T-cell (primary cell): ENCODE data around the gene PTK6. TPM values are rescaled to one million over a fixed set of nuclear protein-coding genes. Genes with fewer than 3 reads are reported as not detected.

Experiments
- ATAC-seq, 4 experiments: fragments of 200-7000 bp in 3 of 4; fragments of 150-1000 bp in 1 of 4; cut with Tn5 transposase; replicated peaks in 1 of 4; 1 replicate in 3 of 4; 2 replicates in 1 of 4; pipeline ENCODE4 v1.10.0; 2021; ENCODE audit warnings: moderate library complexity in 3 of 4, mild to moderate bottlenecking in 2 of 4, moderate number of reproducible peaks in 1 of 4
- CTCF ChIA-PET, 2 donors: fragments of 300-600 bp; sonication (Branson Sonifier 250); formaldehyde crosslinking; loops; one replicate each; lab custom pipeline; 2022; ENCODE audit warnings: antibody characterized with exemption in 2 of 2; lab: Charles Lee
- POLR2A ChIA-PET, 2 donors: fragments of 300-600 bp; sonication (Branson Sonifier 250); formaldehyde crosslinking; loops; one replicate each; lab custom pipeline; 2022; ENCODE audit warnings: antibody characterized with exemption in 2 of 2; lab: Charles Lee
- DNase-seq, 35 experiments: peaks; one replicate each; pipeline versions ENCODE4 v3.0.0 to v3.0.0-alpha.2; 2013 to 2023
- H3K27ac ChIP-seq: one replicate; pipeline ENCODE4 v1.5.1; 2013; ENCODE audit warnings: low read length
- H3K27me3 ChIP-seq, 2 experiments: replicated peaks in 1 of 2; 1 replicate in 1 of 2; 2 replicates in 1 of 2; pipeline versions ENCODE4 v1.6.1 to v1.7.0; 2013; ENCODE audit warnings: low read length in 1 of 2, mixed read lengths in 1 of 2; ENCODE audit not compliant: control insufficient read depth in 2 of 2, insufficient read depth in 2 of 2; ENCODE audit errors: extremely low read depth in 1 of 2
- H3K36me3 ChIP-seq, 2 donors: 1 replicate in 1 of 2; 2 replicates in 1 of 2; pipeline versions ENCODE4 v1.6.1 to v1.7.0; 2013; ENCODE audit warnings: low read length in 1 of 2; ENCODE audit not compliant: control insufficient read depth in 2 of 2, insufficient read depth in 1 of 2; ENCODE audit errors: extremely low read depth in 1 of 2
- H3K4me1 ChIP-seq, 2 experiments: 1 replicate in 1 of 2; 2 replicates in 1 of 2; pipeline versions ENCODE4 v1.6.1 to v1.7.0; 2013; ENCODE audit warnings: low read length in 2 of 2, mixed read lengths in 1 of 2; ENCODE audit not compliant: insufficient read depth in 2 of 2, control insufficient read depth in 1 of 2; ENCODE audit errors: extremely low read depth in 1 of 2
- H3K4me3 ChIP-seq, 2 donors: 1 replicate in 1 of 2; 2 replicates in 1 of 2; pipeline versions ENCODE4 v1.5.1 to v1.7.0; 2013; ENCODE audit warnings: mild to moderate bottlenecking in 2 of 2, low read length in 1 of 2, moderate library complexity in 1 of 2; ENCODE audit not compliant: control insufficient read depth in 1 of 2; ENCODE audit errors: extremely low read depth in 1 of 2
- H3K9me3 ChIP-seq: 2 replicates; pipeline ENCODE4 v1.7.0; 2013
- H3K27ac Mint-ChIP-seq, 2 donors: one replicate each; pipeline ENCODE4 v1.8.0; 2020 to 2021; ENCODE audit warnings: mild to moderate bottlenecking in 2 of 2, mixed read lengths in 2 of 2
- H3K27me3 Mint-ChIP-seq, 2 donors: one replicate each; pipeline ENCODE4 v1.8.0; 2021 to 2022; ENCODE audit warnings: mixed read lengths in 2 of 2
- H3K36me3 Mint-ChIP-seq: one replicate; pipeline ENCODE4 v1.8.0; 2021; ENCODE audit warnings: mixed read lengths
- H3K4me1 Mint-ChIP-seq, 3 donors: one replicate each; pipeline ENCODE4 v1.8.0; 2020 to 2022; ENCODE audit warnings: mixed read lengths in 3 of 3, mild to moderate bottlenecking in 1 of 3
- H3K4me3 Mint-ChIP-seq, 3 donors: one replicate each; pipeline ENCODE4 v1.8.0; 2020 to 2022; ENCODE audit warnings: mild to moderate bottlenecking in 3 of 3, mixed read lengths in 3 of 3, moderate library complexity in 3 of 3
- H3K9me3 Mint-ChIP-seq, 3 donors: one replicate each; pipeline ENCODE4 v1.8.0; 2020 to 2022; ENCODE audit warnings: mixed read lengths in 3 of 3
- WGBS: methylation state at CpG from one replicate; pipeline ENCODE4 v1.1.5; 2013; ENCODE audit warnings: missing lambda C conversion rate; ENCODE audit not compliant: insufficient coverage; 5-methylcytosine and 5-hydroxymethylcytosine counted together
- total RNA-seq, 35 experiments: library from RNA in 6 of 35; stranded (reverse) in 6 of 35; fragments of 120-200 nt in 1 of 35; gene quantifications; one replicate each; pipeline versions ENCODE4 v1.2.1 to v1.2.4 and lab custom pipeline; 2013 to 2026

Gene PTK6
- total RNA-seq (under 1 TPM; 0.15 to 0.47 (median 0.23) TPM), total RNA-seq (lab: John Stamatoyannopoulos, UW) (0 to 0.85 (median 0.35) reads per million in 29 experiments)
- total RNA-seq (2013), result 0.26 TPM

GRCh38 chr20:63536997-63537524 lies at the start of gene PTK6:
TSS of gene PTK6 (minus strand) at chr20:63537376. CDS start at chr20:63537314, 62 bp downstream.
- ChIA-PET CTCF (interaction anchor here in 1 of 2 donors (0.7 to 2.3 kb wide), 7 partner anchors 16 to 327 kb away, joined by 3 to 22 read pairs (median 3); partner anchors contain the start of genes ARFRP1, HELZ2, RTEL1 and ZGPAT), POLR2A (interaction anchor here (0.6 kb wide), 2 partner anchors 95 to 199 kb away, joined by 3 read pairs; no protein-coding TSS in a partner anchor)
- H3K4me1 Mint-ChIP-seq, result peaks cover 7 to 17% (median 8%) of the 10 kb centered on the region in 3 donors
- no peaks in the 10 kb centered on the region for H3K9me3 Mint-ChIP-seq
- peak within 1 kb of the TSS; percentile 57 to 73 (median 70) for H3K4me3 Mint-ChIP-seq
- H3K9me3 ChIP-seq, result no peaks in the 10 kb centered on the region
- peak within 1 kb of the TSS; percentile 73 for H3K27ac ChIP-seq
- ATAC-seq (peak in 2 of 4 experiments; percentile 1 to 2), DNase-seq (peak in 1 of 35 experiments; percentile 24)
- H3K36me3 ChIP-seq, result no peaks in the 10 kb centered on the region
- WGBS, result 61% methylated on average over 25 of the region's 29 CpGs
- peak within 1 kb of the TSS; percentile 73 to 77 for H3K27ac Mint-ChIP-seq
- H3K27me3 Mint-ChIP-seq, result no peaks in the 10 kb centered on the region
- peaks cover 7 to 35% of the 10 kb centered on the region in 2 experiments for H3K4me1 ChIP-seq
- peak within 1 kb of the TSS; percentile 48 to 59 for H3K4me3 ChIP-seq
- H3K36me3 Mint-ChIP-seq, result no peaks in the 10 kb centered on the region
- peaks cover 0 to 4% of the 10 kb centered on the region in 2 experiments for H3K27me3 ChIP-seq

GRCh38 chr20:63586797-63587196 lies 49.6 kb upstream of the PTK6 start:
- H3K9me3 Mint-ChIP-seq, result no peaks in the 10 kb centered on the region
- H3K27me3 Mint-ChIP-seq, result no peaks in the 10 kb centered on the region
- WGBS, result 87% methylated on average over 15 of the region's 17 CpGs
- DNase-seq (no peak), ATAC-seq (no peak)
- Histone ChIP-seq H3K27me3 (no peaks in the 10 kb centered on the region), H3K4me1 (peaks cover 2 to 21% of the 10 kb centered on the region in 2 experiments), H3K36me3 (peaks cover 8 to 23% of the 10 kb centered on the region in 2 donors), H3K4me3 (no peak overlapping the region), H3K9me3 (no peaks in the 10 kb centered on the region), H3K27ac (no peak overlapping the region)
- peak overlapping the region in 1 of 3 donors; percentile 65 for H3K4me3 Mint-ChIP-seq
- peaks cover 12 to 21% (median 13%) of the 10 kb centered on the region in 3 donors for H3K4me1 Mint-ChIP-seq
- ChIA-PET CTCF (no interaction called here), POLR2A (no interaction called here)
- H3K36me3 Mint-ChIP-seq, result peaks cover 26% of the 10 kb centered on the region
- H3K27ac Mint-ChIP-seq, result no peak overlapping the region

- H3K4me3 Mint-ChIP-seq, result no peak overlapping the region
- WGBS, result 91% methylated on average over 18 of the region's 22 CpGs
- H3K27ac Mint-ChIP-seq, result no peak overlapping the region
- ChIA-PET POLR2A (no interaction called here), CTCF (interaction anchor here in 1 of 2 donors (0.6 kb wide), 1 partner anchor 131 kb away, joined by 3 read pairs; no protein-coding TSS in a partner anchor)
- peaks cover 2 to 25% of the 10 kb centered on the region in 2 experiments for H3K4me1 ChIP-seq
- H3K9me3 ChIP-seq, result no peaks in the 10 kb centered on the region
- H3K36me3 Mint-ChIP-seq, result peaks cover 17% of the 10 kb centered on the region
- H3K4me3 ChIP-seq, result no peak overlapping the region
- H3K9me3 Mint-ChIP-seq, result no peaks in the 10 kb centered on the region
- H3K27me3 ChIP-seq, result peaks cover 0 to 6% of the 10 kb centered on the region in 2 experiments
- DNase-seq (no peak), ATAC-seq (no peak)
- peaks cover 6 to 16% of the 10 kb centered on the region in 2 donors for H3K36me3 ChIP-seq
- H3K27ac ChIP-seq, result no peak overlapping the region
- peaks cover 12 to 23% (median 14%) of the 10 kb centered on the region in 3 donors for H3K4me1 Mint-ChIP-seq
- no peaks in the 10 kb centered on the region for H3K27me3 Mint-ChIP-seq
Measured at GRCh38 chr20:63585616-63586565, 48.7 kb upstream of the PTK6 start.

GRCh38 chr20:63582382-63583063 lies 45.3 kb upstream of the PTK6 start:
- 95% methylated on average over 20 of the region's 23 CpGs for WGBS
- H3K27ac Mint-ChIP-seq, result no peak overlapping the region

GRCh38 chr20:63580796-63581461 lies 43.8 kb upstream of the PTK6 start:
- Histone ChIP-seq H3K4me3 (no peak overlapping the region), H3K27me3 (peaks cover 0 to 28% of the 10 kb centered on the region in 2 experiments), H3K36me3 (no peaks in the 10 kb centered on the region), H3K27ac (no peak overlapping the region), H3K4me1 (peaks cover 0 to 13% of the 10 kb centered on the region in 2 experiments), H3K9me3 (no peaks in the 10 kb centered on the region)
- WGBS, result 37% methylated on average over 9 of the region's 12 CpGs
- peak; percentile 44 to 84 (median 75) for DNase-seq
- Mint-ChIP-seq H3K9me3 (no peaks in the 10 kb centered on the region), H3K36me3 (peaks cover 3% of the 10 kb centered on the region), H3K4me1 (peaks cover 6 to 12% (median 7%) of the 10 kb centered on the region in 3 donors), H3K27me3 (no peaks in the 10 kb centered on the region), H3K27ac (no peak overlapping the region), H3K4me3 (no peak overlapping the region)
- CTCF ChIA-PET, result interaction anchor here in 1 of 2 donors (0.5 to 1.1 kb wide), 3 partner anchors 43 to 61 kb away, joined by 3 to 5 read pairs (median 3); partner anchors contain the start of gene PTK6
- POLR2A ChIA-PET, result no interaction called here
- peak; percentile 94 to 97 (median 96) for ATAC-seq

More at GRCh38 chr20:63582382-63583063, 45.3 kb upstream of the PTK6 start:
- Mint-ChIP-seq H3K4me3 (no peak overlapping the region), H3K4me1 (peaks cover 11 to 18% (median 12%) of the 10 kb centered on the region in 3 donors), H3K27me3 (no peaks in the 10 kb centered on the region), H3K9me3 (no peaks in the 10 kb centered on the region), H3K36me3 (peaks cover 4% of the 10 kb centered on the region)
- peaks cover 0 to 2% of the 10 kb centered on the region in 2 donors for H3K36me3 ChIP-seq
- DNase-seq, result no peak
- ChIA-PET POLR2A (no interaction called here), CTCF (no interaction called here)
- H3K4me3 ChIP-seq, result no peak overlapping the region
- no peak for ATAC-seq
- no peak overlapping the region for H3K27ac ChIP-seq
- no peaks in the 10 kb centered on the region for H3K9me3 ChIP-seq
- peaks cover 0 to 25% of the 10 kb centered on the region in 2 experiments for H3K27me3 ChIP-seq
- peaks cover 1 to 19% of the 10 kb centered on the region in 2 experiments for H3K4me1 ChIP-seq
